Fibroblast of the aortic adventitia (primary cell): ENCODE data around the gene ZNF248. TPM values are rescaled to one million over a fixed set of nuclear protein-coding genes. Genes with fewer than 3 reads are reported as not detected.
A peak's percentile ranks its signal among the peaks of the same experiment; 100 is the strongest.

Source experiments
- DNase-seq: peaks from one replicate; pipeline ENCODE4 v3.0.0-alpha.2; 2010; ENCODE audit warnings: low read depth
- H3K4me3 ChIP-seq: 2 replicates; pipeline ENCODE4 v1.5.1; 2011; ENCODE audit warnings: low read depth, mild to moderate bottlenecking, control low read depth, low read length, moderate library complexity
- total RNA-seq: library from RNA; depleted of rRNA; stranded (reverse); fragments of >200 nt; gene quantifications from 2 replicates; pipeline ENCODE4 v1.2.3, GENCODE V29; 2012; ENCODE audit warnings: low replicate concordance
- TF ChIP-seq, protein P1 (sequence below): IDR thresholded peaks from 2 replicates; pipeline ENCODE4 v1.5.1; 2011; ENCODE audit warnings: mild to moderate bottlenecking, low read length, control low read depth, inconsistent platforms; ENCODE audit not compliant: insufficient read depth

The ZNF248 gene
- total RNA-seq, 1 donor, result 8.7 TPM

DNA sequence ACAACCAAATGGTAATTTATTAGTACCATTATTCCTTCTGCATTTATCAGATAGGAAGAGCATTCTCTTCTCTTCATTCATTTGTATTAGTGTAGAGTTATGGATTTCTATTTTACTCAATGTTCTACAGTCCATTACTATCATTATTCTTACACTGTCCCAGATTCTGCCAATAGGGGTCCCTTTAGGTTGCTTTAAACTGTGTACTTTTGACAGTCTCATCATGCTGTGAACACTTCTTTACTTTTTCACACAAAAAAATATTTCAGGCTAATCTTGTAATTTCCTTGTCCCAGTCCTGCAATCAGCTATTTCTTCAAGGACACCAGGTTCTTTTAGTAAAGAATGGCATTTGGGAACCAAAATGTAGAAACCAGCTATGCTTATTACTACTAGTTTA, 99.3 kb downstream of the ZNF248 start:
- H3K4me3 ChIP-seq, result no peak overlapping the region
- no peak for DNase-seq
- TF ChIP-seq, protein P1, sequence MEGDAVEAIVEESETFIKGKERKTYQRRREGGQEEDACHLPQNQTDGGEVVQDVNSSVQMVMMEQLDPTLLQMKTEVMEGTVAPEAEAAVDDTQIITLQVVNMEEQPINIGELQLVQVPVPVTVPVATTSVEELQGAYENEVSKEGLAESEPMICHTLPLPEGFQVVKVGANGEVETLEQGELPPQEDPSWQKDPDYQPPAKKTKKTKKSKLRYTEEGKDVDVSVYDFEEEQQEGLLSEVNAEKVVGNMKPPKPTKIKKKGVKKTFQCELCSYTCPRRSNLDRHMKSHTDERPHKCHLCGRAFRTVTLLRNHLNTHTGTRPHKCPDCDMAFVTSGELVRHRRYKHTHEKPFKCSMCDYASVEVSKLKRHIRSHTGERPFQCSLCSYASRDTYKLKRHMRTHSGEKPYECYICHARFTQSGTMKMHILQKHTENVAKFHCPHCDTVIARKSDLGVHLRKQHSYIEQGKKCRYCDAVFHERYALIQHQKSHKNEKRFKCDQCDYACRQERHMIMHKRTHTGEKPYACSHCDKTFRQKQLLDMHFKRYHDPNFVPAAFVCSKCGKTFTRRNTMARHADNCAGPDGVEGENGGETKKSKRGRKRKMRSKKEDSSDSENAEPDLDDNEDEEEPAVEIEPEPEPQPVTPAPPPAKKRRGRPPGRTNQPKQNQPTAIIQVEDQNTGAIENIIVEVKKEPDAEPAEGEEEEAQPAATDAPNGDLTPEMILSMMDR, result no peak

DNA sequence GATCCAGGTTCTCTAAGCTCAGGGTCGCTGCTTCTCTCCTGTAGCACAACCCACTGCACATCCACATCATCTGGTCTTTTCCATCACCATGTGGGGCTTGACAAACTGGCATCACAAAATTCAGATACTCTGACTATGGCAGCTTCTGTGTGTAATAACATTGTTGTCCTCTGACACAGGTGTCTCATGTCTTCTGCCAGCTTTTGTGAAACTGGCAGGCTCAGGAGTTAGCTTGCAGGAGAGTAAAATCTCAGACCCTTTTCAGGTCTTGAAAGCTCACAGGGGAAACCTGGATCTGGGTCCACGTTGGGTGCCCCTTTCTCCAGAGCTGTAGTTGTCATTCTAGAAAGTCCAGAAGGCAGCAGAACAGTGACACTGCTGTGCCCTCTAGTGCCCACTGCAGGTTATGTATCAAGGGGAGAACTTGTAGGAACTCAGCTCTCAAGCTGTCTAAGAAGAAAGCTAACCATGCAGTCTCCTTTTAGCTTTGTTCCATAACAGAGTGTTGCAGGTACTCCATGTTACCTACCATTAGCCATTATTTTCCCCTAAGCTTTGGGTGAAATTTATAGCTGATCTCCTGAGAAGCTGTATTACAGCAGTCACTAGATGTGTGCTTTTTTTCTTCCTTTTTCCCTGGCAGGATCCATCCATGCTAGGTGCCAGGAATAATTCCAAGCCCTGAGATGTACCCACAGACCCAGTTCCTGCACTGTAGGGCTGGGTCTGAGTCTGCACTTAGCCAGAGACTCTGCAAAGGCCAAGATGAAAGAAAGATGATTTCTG, 102.7 kb downstream of the ZNF248 start:
- TF ChIP-seq, protein P1, result peak; percentile 46
- DNase-seq, result peak; percentile 20

DNA sequence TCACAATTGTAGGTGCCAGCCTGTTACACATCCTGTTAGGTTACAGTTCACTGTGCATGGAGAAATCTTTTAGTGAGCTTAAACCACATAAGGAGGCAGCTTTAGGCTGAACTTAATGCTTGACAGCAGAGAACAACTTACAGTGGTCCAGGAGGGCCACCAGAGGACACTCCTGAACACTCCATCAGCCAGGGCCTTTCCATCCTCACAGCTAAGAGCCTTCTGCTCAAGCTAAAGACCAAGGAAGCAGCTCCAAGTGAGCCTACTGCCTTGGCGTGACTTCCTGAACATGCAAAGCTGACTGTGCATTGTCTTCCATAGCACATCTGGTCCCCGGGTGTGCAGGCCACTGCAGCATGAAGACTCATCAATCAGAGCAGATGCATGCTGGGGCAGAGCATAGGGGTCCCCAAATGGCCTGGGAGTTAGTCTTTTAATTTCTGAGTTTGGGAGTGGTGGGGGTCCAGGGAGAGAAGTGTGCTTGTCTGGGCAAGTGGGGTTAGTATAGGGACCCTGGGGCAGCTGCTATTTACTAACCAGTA, 105.0 kb downstream of the ZNF248 start:
- no peak for DNase-seq
- no peak overlapping the region for H3K4me3 ChIP-seq
- TF ChIP-seq, protein P1, result no peak

More for the DNA sequence above, 102.7 kb downstream of the ZNF248 start:
- H3K4me3 ChIP-seq, result no peak overlapping the region

DNA sequence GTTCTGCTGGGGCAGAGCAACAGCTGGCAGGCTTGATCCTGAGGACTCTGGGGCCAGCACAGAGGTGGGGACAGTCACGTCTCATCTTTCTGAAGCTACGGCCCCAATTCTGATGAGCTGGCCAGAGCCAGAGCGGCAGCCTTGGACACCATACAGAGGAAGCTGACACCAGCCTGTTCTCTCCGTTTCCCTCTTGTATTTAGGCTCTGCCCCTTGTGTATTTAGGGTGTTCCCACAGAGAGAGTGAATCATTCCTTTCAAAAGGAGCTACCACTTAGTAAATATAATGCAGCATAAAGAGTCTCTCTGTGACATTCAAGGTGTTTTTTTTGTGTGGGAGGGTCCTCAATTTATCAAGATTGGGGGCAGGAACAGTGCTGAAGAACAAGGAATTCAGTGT, 109.2 kb downstream of the ZNF248 start:
- DNase-seq, result no peak
- TF ChIP-seq, protein P1, result no peak
- no peak overlapping the region for H3K4me3 ChIP-seq

DNA sequence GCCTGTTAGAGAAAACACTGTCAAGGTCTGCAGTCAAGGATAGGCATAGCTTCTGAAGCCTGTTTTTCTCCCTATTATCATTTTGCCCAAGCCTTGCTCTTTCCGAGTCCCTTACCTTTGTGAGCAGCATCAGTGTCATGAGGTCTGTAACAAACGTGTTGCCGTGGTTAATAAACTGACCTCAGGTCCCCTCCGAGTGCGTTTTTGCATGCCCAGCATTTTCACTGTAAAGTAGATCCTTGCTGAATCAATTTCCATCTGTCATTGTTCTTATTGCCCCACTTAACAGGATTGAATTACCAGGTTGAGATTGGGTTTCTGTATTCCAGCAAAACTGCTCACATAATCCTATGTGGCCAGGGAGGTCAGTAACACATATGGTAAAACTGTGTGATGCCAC, 110.3 kb downstream of the ZNF248 start:
- DNase-seq, result no peak
- TF ChIP-seq, protein P1, result no peak
- H3K4me3 ChIP-seq, result no peak overlapping the region

DNA sequence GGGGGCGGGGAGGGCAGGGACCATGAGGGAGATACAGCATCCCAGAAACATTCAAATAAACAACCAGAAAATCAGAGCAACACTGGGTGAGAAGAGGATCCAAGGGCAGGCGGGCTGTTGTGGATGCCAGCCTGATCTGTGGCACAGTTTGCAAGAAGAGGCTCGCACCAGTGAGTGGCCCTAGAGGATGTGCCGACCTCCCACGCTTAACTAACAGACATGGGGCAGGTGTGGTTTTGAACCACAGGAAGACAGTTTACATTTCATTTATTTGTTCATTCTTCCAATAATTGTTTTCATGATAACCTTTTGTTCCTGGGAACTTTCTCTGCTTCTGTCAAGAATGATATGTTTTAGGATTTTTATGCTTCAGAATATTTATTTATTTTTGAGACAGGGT, 115.6 kb downstream of the ZNF248 start:
- TF ChIP-seq, protein P1, result no peak
- DNase-seq, result no peak
- H3K4me3 ChIP-seq, result no peak overlapping the region
